Activated CD8-positive, alpha-beta T cell treated with anti-CD3 and anti-CD28 coated beads, Interleukin-2, amount 10 ng/mL, durations not matched to agents 7 days and 5 days (primary cell): ENCODE results near the gene INTS7. TPM values are rescaled to one million over a fixed set of nuclear protein-coding genes. Genes with fewer than 3 reads are reported as not detected.

Source experiments
- ATAC-seq: fragments of 150-1000 bp; cut with Tn5 transposase; one replicate; pipeline ENCODE4 v1.10.0; 2021; ENCODE audit warnings: moderate library complexity
- CTCF ChIA-PET: fragments of 350-600 bp; sonication (Branson Sonifier 250); formaldehyde crosslinking; loops from one replicate; lab custom pipeline; 2021; ENCODE audit warnings: antibody characterized with exemption; lab: Charles Lee
- POLR2A ChIA-PET: fragments of 350-600 bp; sonication (Branson Sonifier 250); formaldehyde crosslinking; loops from one replicate; lab custom pipeline; 2021; ENCODE audit warnings: antibody characterized with exemption; lab: Charles Lee
- DNase-seq: peaks from one replicate; pipeline ENCODE4 v3.0.0-alpha.2; 2020
- H3K27ac Mint-ChIP-seq: one replicate; pipeline ENCODE4 v1.8.0; 2021; ENCODE audit warnings: mild to moderate bottlenecking, mixed read lengths
- H3K27me3 Mint-ChIP-seq: one replicate; pipeline ENCODE4 v1.8.0; 2021; ENCODE audit warnings: low read depth, mixed read lengths
- H3K36me3 Mint-ChIP-seq: one replicate; pipeline ENCODE4 v1.8.0; 2021; ENCODE audit warnings: low read depth, mixed read lengths
- H3K4me1 Mint-ChIP-seq: one replicate; pipeline ENCODE4 v1.8.0; 2021; ENCODE audit warnings: low read depth, mixed read lengths
- H3K4me3 Mint-ChIP-seq: one replicate; pipeline ENCODE4 v1.8.0; 2021; ENCODE audit warnings: mild to moderate bottlenecking, mixed read lengths
- H3K9me3 Mint-ChIP-seq: one replicate; pipeline ENCODE4 v1.8.0; 2022; ENCODE audit warnings: mixed read lengths; ENCODE audit not compliant: insufficient read depth
- total RNA-seq, 2 experiments: library from RNA; stranded (reverse); gene quantifications; one replicate each; pipeline ENCODE4 v1.2.3, GENCODE V29; 2021

Gene INTS7
- total RNA-seq, 2 experiments from 2014 or later, result 31.8 to 32.1 TPM

GRCh38 chr1:211915924-211916323 is 119.4 kb downstream of the INTS7 start:
- CTCF ChIA-PET, result interaction anchor here (0.7 kb wide), 1 partner anchor 218 kb away, joined by 3 read pairs; no protein-coding TSS in a partner anchor
- Mint-ChIP-seq H3K4me1 (no peaks in the 10 kb centered on the region), H3K27me3 (peaks cover 39% of the 10 kb centered on the region), H3K36me3 (no peaks in the 10 kb centered on the region), H3K4me3 (no peak overlapping the region), H3K9me3 (no peaks in the 10 kb centered on the region), H3K27ac (no peak overlapping the region)
- no peak for ATAC-seq
- POLR2A ChIA-PET, result interaction anchor here (0.9 kb wide), 1 partner anchor 120 kb away, joined by 4 read pairs; the partner anchor contains the start of gene DTL
- no peak for DNase-seq

DNA sequence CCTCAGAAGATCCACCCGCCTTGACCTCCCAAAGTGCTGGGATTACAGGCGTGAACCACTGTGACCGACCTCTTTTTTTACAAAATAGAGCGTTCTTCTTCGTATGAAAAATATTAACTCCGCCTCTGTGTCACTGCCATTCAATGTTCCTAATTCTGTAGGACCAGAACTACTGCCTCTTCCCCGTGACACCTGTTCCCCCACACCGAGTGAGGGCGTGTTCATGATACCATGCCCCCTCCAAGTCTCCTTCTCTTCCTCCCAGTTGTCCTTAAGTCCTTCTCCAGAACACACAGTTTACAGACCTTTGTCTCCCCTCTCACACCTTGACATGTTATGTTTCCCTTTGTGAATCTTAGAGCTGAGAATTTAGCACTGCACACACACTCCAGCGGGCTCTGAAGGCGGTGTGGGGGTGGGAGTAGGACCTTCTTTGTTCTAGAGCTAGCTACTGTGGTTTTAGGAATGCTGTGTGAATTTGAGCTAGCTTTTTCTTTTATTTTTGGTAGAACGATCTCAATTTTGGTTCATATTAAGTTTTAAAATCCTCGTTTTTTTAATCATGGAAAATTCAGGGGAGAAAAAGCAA is 122.4 kb downstream of the INTS7 start:
- H3K4me1 Mint-ChIP-seq, result no peaks in the 10 kb centered on the region
- no peak overlapping the region for H3K27ac Mint-ChIP-seq
- CTCF ChIA-PET, result no interaction called here
- H3K27me3 Mint-ChIP-seq, result peaks cover 37% of the 10 kb centered on the region
- no peak overlapping the region for H3K4me3 Mint-ChIP-seq
- ATAC-seq, result no peak
- DNase-seq, result no peak
- H3K36me3 Mint-ChIP-seq, result no peaks in the 10 kb centered on the region
- POLR2A ChIA-PET, result no interaction called here
- H3K9me3 Mint-ChIP-seq, result no peaks in the 10 kb centered on the region

GRCh38 chr1:211912038-211912437 is 123.3 kb downstream of the INTS7 start:
- Mint-ChIP-seq H3K27me3 (peaks cover 35% of the 10 kb centered on the region), H3K4me1 (no peaks in the 10 kb centered on the region), H3K27ac (no peak overlapping the region), H3K4me3 (no peak overlapping the region), H3K9me3 (no peaks in the 10 kb centered on the region), H3K36me3 (no peaks in the 10 kb centered on the region)
- CTCF ChIA-PET, result no interaction called here
- POLR2A ChIA-PET, result interaction anchor here (0.5 kb wide), 1 partner anchor 1420 kb away, joined by 3 read pairs; no protein-coding TSS in a partner anchor
- DNase-seq (no peak), ATAC-seq (no peak)

- H3K27ac Mint-ChIP-seq, result no peak overlapping the region
- no peaks in the 10 kb centered on the region for H3K4me1 Mint-ChIP-seq
- no peak for ATAC-seq
- H3K36me3 Mint-ChIP-seq, result no peaks in the 10 kb centered on the region
- POLR2A ChIA-PET, result no interaction called here
- no peak for DNase-seq
- CTCF ChIA-PET, result no interaction called here
- no peak overlapping the region for H3K4me3 Mint-ChIP-seq
- H3K27me3 Mint-ChIP-seq, result peaks cover 28% of the 10 kb centered on the region
- no peaks in the 10 kb centered on the region for H3K9me3 Mint-ChIP-seq
Measured at GRCh38 chr1:211910913-211911485, 124.4 kb downstream of the INTS7 start.

GRCh38 chr1:211910113-211910884 is 125.1 kb downstream of the INTS7 start:
- H3K4me3 Mint-ChIP-seq, result no peak overlapping the region

GRCh38 chr1:211909395-211909794 is 126.0 kb downstream of the INTS7 start:
- no peaks in the 10 kb centered on the region for H3K9me3 Mint-ChIP-seq
- no peaks in the 10 kb centered on the region for H3K4me1 Mint-ChIP-seq
- no peaks in the 10 kb centered on the region for H3K36me3 Mint-ChIP-seq
- ChIA-PET CTCF (no interaction called here), POLR2A (no interaction called here)
- H3K27me3 Mint-ChIP-seq, result peaks cover 23% of the 10 kb centered on the region
- no peak overlapping the region for H3K27ac Mint-ChIP-seq
- DNase-seq, result no peak
- H3K4me3 Mint-ChIP-seq, result no peak overlapping the region
- ATAC-seq, result no peak

More at GRCh38 chr1:211910113-211910884, 125.1 kb downstream of the INTS7 start:
- ChIA-PET POLR2A (no interaction called here), CTCF (no interaction called here)
- H3K27ac Mint-ChIP-seq, result no peak overlapping the region
- H3K4me1 Mint-ChIP-seq, result no peaks in the 10 kb centered on the region
- no peaks in the 10 kb centered on the region for H3K9me3 Mint-ChIP-seq
- peaks cover 25% of the 10 kb centered on the region for H3K27me3 Mint-ChIP-seq
- DNase-seq, result no peak
- H3K36me3 Mint-ChIP-seq, result no peaks in the 10 kb centered on the region
- no peak for ATAC-seq

DNA sequence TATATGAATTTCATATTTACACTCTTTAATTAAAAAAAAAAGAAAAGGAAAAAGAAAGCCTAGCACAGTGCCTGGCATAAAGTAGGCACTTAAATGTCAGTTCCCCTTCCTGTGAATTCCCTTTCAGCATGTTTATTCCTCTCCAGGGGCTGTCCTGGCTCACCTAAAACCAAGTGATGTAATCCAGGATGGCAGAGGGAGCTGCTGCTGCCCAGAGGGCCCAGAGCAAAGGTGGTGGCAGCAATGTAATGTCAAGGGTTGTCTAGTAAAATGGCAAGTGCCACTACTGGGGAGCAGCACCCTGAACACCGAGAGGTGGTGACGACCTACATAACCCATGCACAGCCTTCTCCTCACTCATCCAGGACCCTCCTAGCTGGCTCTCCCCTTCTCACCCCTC is 126.4 kb downstream of the INTS7 start:
- ChIA-PET POLR2A (no interaction called here), CTCF (no interaction called here)
- Mint-ChIP-seq H3K27me3 (peaks cover 23% of the 10 kb centered on the region), H3K27ac (no peak overlapping the region), H3K4me1 (no peaks in the 10 kb centered on the region), H3K9me3 (no peaks in the 10 kb centered on the region), H3K36me3 (no peaks in the 10 kb centered on the region), H3K4me3 (no peak overlapping the region)
- ATAC-seq (no peak), DNase-seq (no peak)

- H3K4me3 Mint-ChIP-seq, result no peak overlapping the region
- no peaks in the 10 kb centered on the region for H3K9me3 Mint-ChIP-seq
- ATAC-seq (no peak), DNase-seq (no peak)
- ChIA-PET CTCF (no interaction called here), POLR2A (no interaction called here)
- no peak overlapping the region for H3K27ac Mint-ChIP-seq
- peaks cover 19% of the 10 kb centered on the region for H3K27me3 Mint-ChIP-seq
- H3K36me3 Mint-ChIP-seq, result no peaks in the 10 kb centered on the region
- no peaks in the 10 kb centered on the region for H3K4me1 Mint-ChIP-seq
Measured at GRCh38 chr1:211908453-211908852, 126.9 kb downstream of the INTS7 start.

- POLR2A ChIA-PET, result no interaction called here
- peaks cover 6% of the 10 kb centered on the region for H3K27me3 Mint-ChIP-seq
- no peaks in the 10 kb centered on the region for H3K4me1 Mint-ChIP-seq
- ATAC-seq (no peak), DNase-seq (no peak)
- H3K9me3 Mint-ChIP-seq, result peaks cover 3% of the 10 kb centered on the region
- CTCF ChIA-PET, result interaction anchor here (1.3 to 1.5 kb wide), 3 partner anchors 195 to 552 kb away, joined by 3 to 5 read pairs (median 3); no protein-coding TSS in a partner anchor
- H3K36me3 Mint-ChIP-seq, result peaks cover 2% of the 10 kb centered on the region
- no peak overlapping the region for H3K4me3 Mint-ChIP-seq
- no peak overlapping the region for H3K27ac Mint-ChIP-seq
Measured at GRCh38 chr1:211903490-211904245, 131.7 kb downstream of the INTS7 start.

GRCh38 chr1:211902624-211903291 is 132.6 kb downstream of the INTS7 start:
- CTCF ChIA-PET, result interaction anchor here (1.5 kb wide), 2 partner anchors 194 to 204 kb away, joined by 3 to 5 read pairs; no protein-coding TSS in a partner anchor
- Mint-ChIP-seq H3K4me3 (no peak overlapping the region), H3K4me1 (no peaks in the 10 kb centered on the region), H3K27me3 (peaks cover 6% of the 10 kb centered on the region), H3K36me3 (peaks cover 2% of the 10 kb centered on the region), H3K9me3 (peaks cover 3% of the 10 kb centered on the region), H3K27ac (no peak overlapping the region)
- POLR2A ChIA-PET, result no interaction called here
- ATAC-seq (no peak), DNase-seq (no peak)

DNA sequence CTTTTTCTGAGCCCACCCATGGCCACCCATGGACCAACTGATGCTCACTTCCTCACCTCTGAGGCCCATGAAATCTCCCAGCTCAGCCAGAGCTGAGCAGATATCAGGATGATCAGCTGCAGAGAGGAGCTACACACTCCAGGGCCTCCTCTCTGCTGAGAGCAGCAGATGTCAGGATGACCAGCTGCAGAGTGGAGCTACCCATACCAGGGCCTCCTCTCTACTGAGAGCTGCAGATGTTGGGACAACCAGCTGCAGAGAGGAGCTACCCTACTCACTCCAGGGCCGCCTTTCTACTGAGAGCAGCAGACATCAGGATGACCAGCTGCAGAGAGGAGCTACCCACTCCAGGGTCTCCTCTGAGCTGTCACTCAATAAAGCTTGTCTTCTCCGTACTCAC is 133.4 kb downstream of the INTS7 start:
- Mint-ChIP-seq H3K9me3 (peaks cover 3% of the 10 kb centered on the region), H3K4me1 (no peaks in the 10 kb centered on the region), H3K27ac (no peak overlapping the region), H3K27me3 (peaks cover 2% of the 10 kb centered on the region), H3K4me3 (no peak overlapping the region), H3K36me3 (peaks cover 2% of the 10 kb centered on the region)
- ATAC-seq (no peak), DNase-seq (no peak)
- POLR2A ChIA-PET, result no interaction called here
- CTCF ChIA-PET, result interaction anchor here (1.5 kb wide), 1 partner anchor 203 kb away, joined by 5 read pairs; no protein-coding TSS in a partner anchor
